Measurements from ENCODE around the gene NUDT21. TPM values are rescaled to one million over a fixed set of nuclear protein-coding genes. Genes with fewer than 3 reads are reported as not detected.

NUDT21 gene
- total RNA-seq, 1 experiment from 2014 or later: 171 TPM

GRCh38 chr16:56479469-56479868 lies 28.3 kb upstream of the NUDT21 start:
- no peak overlapping the region for H3K4me3 ChIP-seq
- H3K27me3 ChIP-seq (ENCODE audit: insufficient read depth, low read depth): no peaks in the 10 kb centered on the region
- no peaks in the 10 kb centered on the region for H4K20me1 ChIP-seq (ENCODE audit: insufficient read depth)
- H3K9me2 ChIP-seq (ENCODE audit: insufficient read depth): no peaks in the 10 kb centered on the region
- no peak for DNase-seq
- peaks cover 23% of the 10 kb centered on the region; the same call in 1 of the 2 replicates for H3F3A ChIP-seq (ENCODE audit: insufficient read depth, low read depth)
- ChIA-PET POLR2A (ENCODE audit: unreplicated experiment) (interaction anchor here (0.6 kb wide), 1 partner anchor 854 kb away, joined by 3 read pairs; no protein-coding TSS in a partner anchor), CTCF (interaction anchor here (0.6 kb wide), 1 partner anchor 14 kb away, joined by 5 read pairs; no protein-coding TSS in a partner anchor)
- H3K36me3 ChIP-seq (ENCODE audit: low read depth): peaks cover 38% of the 10 kb centered on the region
- 0 out of 2 replicates have a peak, but pooled peaks cover 3% of the 10 kb centered on the region for H3K9me3 ChIP-seq (ENCODE audit: insufficient read depth, low read depth)
- no peaks in the 10 kb centered on the region for H3K79me2 ChIP-seq (ENCODE audit: low read depth)
- no peak overlapping the region for H2AFZ ChIP-seq
- intact Hi-C loops (cut with micrococcal nuclease; ENCODE audit: unreplicated experiment): no loop called here
- TF ChIP-seq EZH2 (IDR thresholded peaks at IDR 0.05; ENCODE audit: low read depth) (no peak), CTCF (conservative IDR thresholded peaks at IDR 0.05) (no peak)
- H3K4me2 ChIP-seq: no peak overlapping the region
- no TSS peak for BruUV-seq (replicated peaks)
- peak overlapping the region; percentile 10; the same call in 1 of the 2 replicates for H3K27ac ChIP-seq
- peaks cover 12% of the 10 kb centered on the region for H3K4me1 ChIP-seq (replicated peaks; ENCODE audit: insufficient read depth)

GRCh38 chr16:56478281-56479049 lies 27.3 kb upstream of the NUDT21 start:
- no peak overlapping the region for H2AFZ ChIP-seq
- peaks cover 12% of the 10 kb centered on the region for H3K4me1 ChIP-seq (replicated peaks; ENCODE audit: insufficient read depth)
- CTCF ChIA-PET: interaction anchor here (0.6 kb wide), 1 partner anchor 69 kb away, joined by 3 read pairs; no protein-coding TSS in a partner anchor
- intact Hi-C loops (cut with micrococcal nuclease; ENCODE audit: unreplicated experiment): no loop called here
- H3K4me2 ChIP-seq: no peak overlapping the region
- H4K20me1 ChIP-seq (ENCODE audit: insufficient read depth): no peaks in the 10 kb centered on the region
- no peaks in the 10 kb centered on the region for H3K79me2 ChIP-seq (ENCODE audit: low read depth)
- BruUV-seq (replicated peaks): no TSS peak
- no peaks in the 10 kb centered on the region for H3K9me2 ChIP-seq (ENCODE audit: insufficient read depth)
- H3K27ac ChIP-seq: peak overlapping the region; percentile 10; the same call in 1 of the 2 replicates
- H3K27me3 ChIP-seq (ENCODE audit: insufficient read depth, low read depth): no peaks in the 10 kb centered on the region
- TF ChIP-seq EZH2 (IDR thresholded peaks at IDR 0.05; ENCODE audit: low read depth): no peak
- no peak for TF ChIP-seq CTCF (conservative IDR thresholded peaks at IDR 0.05)
- H3K9me3 ChIP-seq (ENCODE audit: insufficient read depth, low read depth): 0 out of 2 replicates have a peak, but pooled peaks cover 3% of the 10 kb centered on the region
- H3K36me3 ChIP-seq (ENCODE audit: low read depth): peaks cover 38% of the 10 kb centered on the region
- peaks cover 23% of the 10 kb centered on the region; the same call in 1 of the 2 replicates for H3F3A ChIP-seq (ENCODE audit: insufficient read depth, low read depth)
- no peak for DNase-seq
- POLR2A ChIA-PET (ENCODE audit: unreplicated experiment): no interaction called here
- no peak overlapping the region for H3K4me3 ChIP-seq

- H3K4me2 ChIP-seq: no peak overlapping the region
- ChIA-PET POLR2A (ENCODE audit: unreplicated experiment) (no interaction called here), CTCF (no interaction called here)
- H3K36me3 ChIP-seq (ENCODE audit: low read depth): peaks cover 47% of the 10 kb centered on the region
- peaks cover 12% of the 10 kb centered on the region for H3K4me1 ChIP-seq (replicated peaks; ENCODE audit: insufficient read depth)
- H3K9me3 ChIP-seq (ENCODE audit: insufficient read depth, low read depth): 0 out of 2 replicates have a peak, but pooled peaks cover 3% of the 10 kb centered on the region
- H4K20me1 ChIP-seq (ENCODE audit: insufficient read depth): no peaks in the 10 kb centered on the region
- no peak overlapping the region for H2AFZ ChIP-seq
- TF ChIP-seq CTCF (conservative IDR thresholded peaks at IDR 0.05) (no peak), EZH2 (IDR thresholded peaks at IDR 0.05; ENCODE audit: low read depth) (no peak)
- intact Hi-C loops (cut with micrococcal nuclease; ENCODE audit: unreplicated experiment): no loop called here
- no peaks in the 10 kb centered on the region for H3K27me3 ChIP-seq (ENCODE audit: insufficient read depth, low read depth)
- peak overlapping the region; percentile 40 for H3K27ac ChIP-seq
- H3K4me3 ChIP-seq: no peak overlapping the region
- no peaks in the 10 kb centered on the region for H3K79me2 ChIP-seq (ENCODE audit: low read depth)
- no peaks in the 10 kb centered on the region for H3K9me2 ChIP-seq (ENCODE audit: insufficient read depth)
- no TSS peak for BruUV-seq (replicated peaks)
- H3F3A ChIP-seq (ENCODE audit: insufficient read depth, low read depth): peaks cover 23% of the 10 kb centered on the region; the same call in 1 of the 2 replicates
- peak; percentile 22 to 48 for DNase-seq
Observed at GRCh38 chr16:56477096-56477878, 26.2 kb upstream of the NUDT21 start.
